GM12878 (cell line): ENCODE measurements around the gene OR10J1. TPM values are rescaled to one million over a fixed set of nuclear protein-coding genes. Genes with fewer than 3 reads are reported as not detected.
"Not testable (repeated sequence)": the region's sequence is repeated elsewhere in the genome, so short reads cannot be mapped to it uniquely, and the experiment has no call there.

Experiments
- ATAC-seq: fragments of 200-7000 bp; cut with Tn5 transposase; 3 replicates; pipeline ENCODE4 v1.9.1; 2020; ENCODE audit warnings: mild to moderate bottlenecking, moderate library complexity
- BruUV-seq: library from RNA; stranded (reverse); fragments of 400-500 nt; replicated peaks from 2 replicates; lab custom pipeline; 2021; lab: Mats Ljungman, UMichigan
- CTCF ChIA-PET: fragments of 300-600 bp; sonication (Branson Sonifier 250); formaldehyde crosslinking; extraction: SDS; loops from one replicate; lab custom pipeline; 2021; ENCODE audit warnings: inconsistent platforms; lab: Yijun Ruan, JAX
- POLR2A ChIA-PET: fragments of 350-600 bp; formaldehyde crosslinking; extraction: SDS; loops from one replicate; lab custom pipeline; 2021; ENCODE audit warnings: inconsistent platforms; lab: Charles Lee
- RAD21 ChIA-PET: fragments of 300-600 bp; sonication (Branson Sonifier 250); formaldehyde crosslinking; loops from one replicate; lab custom pipeline; 2023; ENCODE audit warnings: antibody characterized with exemption; ENCODE audit not compliant: unreplicated experiment; lab: Charles Lee
- SMC1A ChIA-PET: fragments of 300-600 bp; sonication (Branson Sonifier 250); formaldehyde crosslinking; loops from one replicate; lab custom pipeline; 2023; ENCODE audit not compliant: unreplicated experiment, uncharacterized antibody; lab: Charles Lee
- DNase-seq: peaks from one replicate; pipeline ENCODE4 v3.0.0-alpha.2; 2011; ENCODE audit warnings: low read depth, low spot score
- FAIRE-seq: peaks from 3 replicates; lab custom pipeline; 2011; peaks lifted over from hg19 to GRCh38; lab: Jason Lieb, UNC
- H2AFZ ChIP-seq: 2 replicates; pipeline ENCODE4 v1.6.0; 2011; ENCODE audit warnings: low read depth, low read length, control low read depth; ENCODE audit not compliant: control insufficient read depth
- H3K27ac ChIP-seq: 2 replicates; pipeline ENCODE4 v1.5.1; 2011; ENCODE audit warnings: control low read depth; ENCODE audit not compliant: control insufficient read depth, insufficient read depth
- H3K27me3 ChIP-seq, 2 experiments: replicated peaks in 1 of 2; 2 replicates each; pipeline versions ENCODE4 v1.6.0 to v1.6.1; 2011; ENCODE audit warnings: low read length in 1 of 2; ENCODE audit not compliant: control insufficient read depth in 2 of 2, insufficient read depth in 2 of 2
- H3K36me3 ChIP-seq, 2 experiments: 2 replicates each; pipeline ENCODE4 v1.5.1; 2011; ENCODE audit warnings: low read length in 1 of 2; ENCODE audit not compliant: control insufficient read depth in 2 of 2, insufficient read depth in 2 of 2
- H3K4me1 ChIP-seq: 2 replicates; pipeline ENCODE4 v1.6.1; 2011; ENCODE audit warnings: mild to moderate bottlenecking, low read length, moderate library complexity, mixed read lengths; ENCODE audit not compliant: control insufficient read depth, insufficient read depth
- H3K4me2 ChIP-seq: 2 replicates; pipeline ENCODE4 v1.6.0; 2011; ENCODE audit warnings: control low read depth; ENCODE audit not compliant: control insufficient read depth, insufficient read depth
- H3K4me3 ChIP-seq: fragments of 200-600 bp; sonication (generic); 2 replicates; pipeline ENCODE4 v1.5.1; 2016
- H3K79me2 ChIP-seq: 2 replicates; pipeline ENCODE4 v1.6.0; 2011; ENCODE audit warnings: low read length; ENCODE audit not compliant: control insufficient read depth, insufficient read depth
- H3K9ac ChIP-seq: 2 replicates; pipeline ENCODE4 v1.8.0; 2011; ENCODE audit warnings: low read length, control low read depth, mixed read lengths; ENCODE audit not compliant: control insufficient read depth, insufficient read depth
- H3K9me3 ChIP-seq: replicated peaks from 3 replicates; pipeline ENCODE4 v1.5.1; 2011; ENCODE audit warnings: mild to moderate bottlenecking, low read length; ENCODE audit not compliant: control insufficient read depth, insufficient read depth
- H4K20me1 ChIP-seq: 2 replicates; pipeline ENCODE4 v1.6.0; 2011; ENCODE audit not compliant: control insufficient read depth, insufficient read depth
- CBX3 ChIP-seq: fragments of 200-600 bp; sonication (generic); IDR thresholded peaks from 2 replicates; pipeline ENCODE4 v1.6.1; 2016; ENCODE audit warnings: low read depth, borderline replicate concordance
- PAX5 ChIP-seq: IDR thresholded peaks from 2 replicates; pipeline ENCODE4 v1.6.1; 2011; ENCODE audit warnings: low read depth, low read length, borderline replicate concordance
- WGBS: methylation state at CpG from one replicate; pipeline ENCODE4 v1.1.6; 2016; ENCODE audit warnings: low lambda C conversion rate; ENCODE audit not compliant: insufficient replicate concordance, insufficient coverage; ENCODE audit errors: missing lambda C conversion rate; 5-methylcytosine and 5-hydroxymethylcytosine counted together
- in situ Hi-C: fragments of 300-500 bp; cut with MboI; formaldehyde crosslinking; loops from 9 replicates; pipeline ENCODE4 v1.14.3; 2018; ENCODE audit warnings: mixed read lengths
- intact Hi-C: fragments of 100-400 bp; cut with micrococcal nuclease; formaldehyde crosslinking; loops from one replicate; pipeline ENCODE4 v1.14.2; 2022; ENCODE audit not compliant: unreplicated experiment
- polyA plus RNA-seq, 11 experiments: library from polyadenylated mRNA; depleted of rRNA in 4 of 11; unstranded in 6 of 11; stranded (reverse) in 5 of 11; fragments of >200 nt; fragmentation: Nextera tagmentation in 4 of 11; fragmentation: Illumina TruSeq in 1 of 11; extraction: Ambion mirVana in 4 of 11; extraction: Trizol in 1 of 11; gene quantifications; 1 replicate in 1 of 11; 2 replicates in 10 of 11; pipeline versions ENCODE4 v1.2.1 to v1.2.3, GENCODE V29; 2011 to 2016; ENCODE audit warnings: inconsistent platforms in 2 of 11, missing spikeins in 2 of 11, low read depth in 1 of 11
- total RNA-seq, 4 experiments: library from RNA; depleted of rRNA in 3 of 4; stranded (reverse); fragments of >200 nt in 3 of 4; fragmentation: Illumina TruSeq in 1 of 4; extraction: Trizol in 1 of 4; gene quantifications; 2 replicates each; pipeline versions ENCODE4 v1.2.1 to v1.2.3, GENCODE V29; 2013 to 2021

The OR10J1 gene
- total and polyA plus RNA-seq, 10 of the 15 experiments (the other 5 are each of a cell fraction or from before 2014, with no cell fraction given), result not detected

DNA sequence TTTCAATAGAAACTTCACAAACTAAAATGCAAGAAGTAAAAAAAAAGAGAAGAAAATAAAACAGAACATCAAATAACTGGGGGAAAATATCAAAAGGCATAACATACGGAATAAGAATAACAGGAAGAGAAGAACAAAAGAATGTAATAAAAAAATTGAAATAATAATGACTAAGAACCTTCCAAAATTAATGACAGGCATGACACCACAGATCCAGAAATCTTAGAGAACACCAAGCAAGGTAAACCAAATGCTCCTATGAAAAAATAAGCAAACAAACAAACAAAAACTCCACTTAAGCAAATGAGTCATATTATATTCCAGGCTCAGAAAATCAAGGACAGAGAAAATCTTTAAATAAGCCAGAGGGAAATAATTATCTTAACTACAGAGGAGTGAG lies 8.7 kb downstream of the OR10J1 start:
- CTCF ChIA-PET, result no interaction called here
- RAD21 ChIA-PET, result no interaction called here
- Histone ChIP-seq H3K4me3 (no peak overlapping the region), H2AFZ (no peak overlapping the region), H3K79me2 (no peaks in the 10 kb centered on the region), H3K27me3 (no peaks in the 10 kb centered on the region), H3K4me2 (no peak overlapping the region), H3K9me3 (no peaks in the 10 kb centered on the region), H3K36me3 (no peaks in the 10 kb centered on the region), H3K4me1 (no peaks in the 10 kb centered on the region), H4K20me1 (no peaks in the 10 kb centered on the region), H3K9ac (no peak overlapping the region), H3K27ac (no peak overlapping the region)
- FAIRE-seq, result no peak
- DNase-seq, result no peak
- POLR2A ChIA-PET, result no interaction called here
- WGBS, result 10% methylated on average over 1 of the region's 1 CpG
- in situ Hi-C loops (no loop called here), intact Hi-C loops (no loop called here)
- no peak for ATAC-seq
- SMC1A ChIA-PET, result no interaction called here
- BruUV-seq, result no TSS peak
- TF ChIP-seq PAX5 (no peak), CBX3 (no peak)

- H3K9me3 ChIP-seq, intact Hi-C loops, SMC1A ChIA-PET, H2AFZ ChIP-seq, H3K79me2 ChIP-seq, RAD21 ChIA-PET, H4K20me1 ChIP-seq, H3K36me3 ChIP-seq, in situ Hi-C loops, ATAC-seq, H3K27ac ChIP-seq, DNase-seq, H3K27me3 ChIP-seq, BruUV-seq, H3K9ac ChIP-seq, CTCF ChIA-PET, FAIRE-seq, H3K4me1 ChIP-seq, POLR2A ChIA-PET, H3K4me3 ChIP-seq, H3K4me2 ChIP-seq: not testable (repeated sequence)
- 81% methylated on average over 9 of the region's 23 CpGs for WGBS
Observed at GRCh38 chr1:159449605-159450004, 10.1 kb downstream of the OR10J1 start.
